HL-60 (cell line): ENCODE data around the gene TMEFF1.

Experiments used
- DNase-seq, 2 experiments: peaks; one replicate each; pipeline ENCODE4 v3.0.0-alpha.2; 2010 to 2020; ENCODE audit warnings: low read depth in 1 of 2, low spot score in 1 of 2
- H3K27ac ChIP-seq: fragments of 250-450 bp; sonication (Bioruptor Pico); replicated peaks from 2 replicates; pipeline ENCODE4 v1.5.1; 2020; ENCODE audit warnings: mild to moderate bottlenecking, moderate library complexity
- H3K27me3 ChIP-seq: fragments of 250-450 bp; sonication (Bioruptor Pico); 2 replicates; pipeline ENCODE4 v1.5.1; 2021; ENCODE audit warnings: mild to moderate bottlenecking, moderate library complexity; ENCODE audit not compliant: insufficient read depth, poor library complexity, severe bottlenecking
- H3K4me3 ChIP-seq: replicated peaks from 2 replicates; pipeline ENCODE4 v1.5.1; 2011; ENCODE audit warnings: mild to moderate bottlenecking, control low read depth, low read length; ENCODE audit not compliant: insufficient read depth
- GABPA ChIP-seq: IDR thresholded peaks from 2 replicates; pipeline ENCODE4 v1.6.1; 2012; ENCODE audit warnings: low read depth
- POLR2AphosphoS5 ChIP-seq: IDR thresholded peaks from 2 replicates; pipeline ENCODE4 v1.6.1; 2012; ENCODE audit warnings: low read depth
- SPI1 ChIP-seq: IDR thresholded peaks from 2 replicates; pipeline ENCODE4 v1.6.1; 2012; ENCODE audit warnings: low read depth, mild to moderate bottlenecking, borderline replicate concordance
- TF ChIP-seq, protein P1 (sequence below): IDR thresholded peaks from 2 replicates; pipeline ENCODE4 v1.6.1; 2012; ENCODE audit warnings: low read depth; ENCODE audit not compliant: insufficient replicate concordance
- TF ChIP-seq, protein P2 (sequence below): IDR thresholded peaks from one replicate; pipeline ENCODE4 v1.5.1; 2011; ENCODE audit warnings: low read length, control low read depth, inconsistent platforms; ENCODE audit not compliant: insufficient read depth

TMEFF1 gene

DNA sequence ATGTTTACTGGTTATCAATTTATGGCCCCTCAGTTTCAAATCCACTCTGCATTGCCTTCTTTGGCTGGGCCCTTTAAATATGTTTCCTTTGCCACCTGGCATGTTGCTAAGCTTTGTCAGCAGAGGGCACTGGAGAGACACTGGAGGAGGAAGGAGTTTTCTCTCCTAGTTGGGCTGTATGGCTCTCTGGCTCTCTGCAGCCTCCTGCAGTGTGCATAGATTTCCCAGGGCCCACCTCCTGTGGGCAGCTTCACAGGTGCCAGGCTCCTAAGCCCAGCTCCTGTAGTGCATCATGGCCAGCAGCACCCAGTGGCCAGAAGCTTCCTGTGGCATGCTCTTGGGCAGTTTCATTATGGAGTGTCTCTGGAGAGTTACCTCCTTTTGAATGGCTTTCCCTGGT, 128.3 kb downstream of the TMEFF1 start:
- Histone ChIP-seq H3K27me3 (no peaks in the 10 kb centered on the region), H3K4me3 (no peak overlapping the region), H3K27ac (no peak overlapping the region)
- peak in 1 of 2 experiments; percentile 69 for DNase-seq
- TF ChIP-seq POLR2AphosphoS5 = no peak
- no peak for TF ChIP-seq SPI1
- no peak for TF ChIP-seq GABPA
- TF ChIP-seq, protein P1, sequence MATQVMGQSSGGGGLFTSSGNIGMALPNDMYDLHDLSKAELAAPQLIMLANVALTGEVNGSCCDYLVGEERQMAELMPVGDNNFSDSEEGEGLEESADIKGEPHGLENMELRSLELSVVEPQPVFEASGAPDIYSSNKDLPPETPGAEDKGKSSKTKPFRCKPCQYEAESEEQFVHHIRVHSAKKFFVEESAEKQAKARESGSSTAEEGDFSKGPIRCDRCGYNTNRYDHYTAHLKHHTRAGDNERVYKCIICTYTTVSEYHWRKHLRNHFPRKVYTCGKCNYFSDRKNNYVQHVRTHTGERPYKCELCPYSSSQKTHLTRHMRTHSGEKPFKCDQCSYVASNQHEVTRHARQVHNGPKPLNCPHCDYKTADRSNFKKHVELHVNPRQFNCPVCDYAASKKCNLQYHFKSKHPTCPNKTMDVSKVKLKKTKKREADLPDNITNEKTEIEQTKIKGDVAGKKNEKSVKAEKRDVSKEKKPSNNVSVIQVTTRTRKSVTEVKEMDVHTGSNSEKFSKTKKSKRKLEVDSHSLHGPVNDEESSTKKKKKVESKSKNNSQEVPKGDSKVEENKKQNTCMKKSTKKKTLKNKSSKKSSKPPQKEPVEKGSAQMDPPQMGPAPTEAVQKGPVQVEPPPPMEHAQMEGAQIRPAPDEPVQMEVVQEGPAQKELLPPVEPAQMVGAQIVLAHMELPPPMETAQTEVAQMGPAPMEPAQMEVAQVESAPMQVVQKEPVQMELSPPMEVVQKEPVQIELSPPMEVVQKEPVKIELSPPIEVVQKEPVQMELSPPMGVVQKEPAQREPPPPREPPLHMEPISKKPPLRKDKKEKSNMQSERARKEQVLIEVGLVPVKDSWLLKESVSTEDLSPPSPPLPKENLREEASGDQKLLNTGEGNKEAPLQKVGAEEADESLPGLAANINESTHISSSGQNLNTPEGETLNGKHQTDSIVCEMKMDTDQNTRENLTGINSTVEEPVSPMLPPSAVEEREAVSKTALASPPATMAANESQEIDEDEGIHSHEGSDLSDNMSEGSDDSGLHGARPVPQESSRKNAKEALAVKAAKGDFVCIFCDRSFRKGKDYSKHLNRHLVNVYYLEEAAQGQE = no peak
- TF ChIP-seq, protein P2, sequence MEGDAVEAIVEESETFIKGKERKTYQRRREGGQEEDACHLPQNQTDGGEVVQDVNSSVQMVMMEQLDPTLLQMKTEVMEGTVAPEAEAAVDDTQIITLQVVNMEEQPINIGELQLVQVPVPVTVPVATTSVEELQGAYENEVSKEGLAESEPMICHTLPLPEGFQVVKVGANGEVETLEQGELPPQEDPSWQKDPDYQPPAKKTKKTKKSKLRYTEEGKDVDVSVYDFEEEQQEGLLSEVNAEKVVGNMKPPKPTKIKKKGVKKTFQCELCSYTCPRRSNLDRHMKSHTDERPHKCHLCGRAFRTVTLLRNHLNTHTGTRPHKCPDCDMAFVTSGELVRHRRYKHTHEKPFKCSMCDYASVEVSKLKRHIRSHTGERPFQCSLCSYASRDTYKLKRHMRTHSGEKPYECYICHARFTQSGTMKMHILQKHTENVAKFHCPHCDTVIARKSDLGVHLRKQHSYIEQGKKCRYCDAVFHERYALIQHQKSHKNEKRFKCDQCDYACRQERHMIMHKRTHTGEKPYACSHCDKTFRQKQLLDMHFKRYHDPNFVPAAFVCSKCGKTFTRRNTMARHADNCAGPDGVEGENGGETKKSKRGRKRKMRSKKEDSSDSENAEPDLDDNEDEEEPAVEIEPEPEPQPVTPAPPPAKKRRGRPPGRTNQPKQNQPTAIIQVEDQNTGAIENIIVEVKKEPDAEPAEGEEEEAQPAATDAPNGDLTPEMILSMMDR = peak; percentile 72

DNA sequence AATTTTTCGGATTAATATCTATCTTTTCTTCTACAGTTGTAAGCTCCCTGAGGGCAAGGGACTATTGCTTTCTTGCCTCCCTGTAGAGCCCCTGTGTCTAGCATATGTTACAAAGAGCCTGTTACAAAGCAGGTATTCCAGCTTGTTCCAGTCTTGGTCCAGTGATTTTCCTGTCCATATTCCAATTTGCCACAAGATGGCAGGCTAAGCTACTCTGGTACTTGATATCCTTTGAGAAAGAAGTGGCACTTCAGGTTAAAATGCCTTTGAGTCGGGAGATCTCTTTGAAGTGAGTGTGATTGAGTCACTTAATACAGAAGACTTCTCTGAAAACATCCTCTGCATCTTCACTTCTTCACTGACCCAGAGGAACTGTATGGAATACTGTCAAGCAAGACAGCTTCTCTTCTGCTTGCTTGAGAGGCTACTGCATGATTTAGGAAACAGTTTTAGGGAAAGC, 129.4 kb downstream of the TMEFF1 start:
- no peak overlapping the region for H3K4me3 ChIP-seq
- DNase-seq = peak in 1 of 2 experiments; percentile 24
- no peak for TF ChIP-seq POLR2AphosphoS5
- H3K27ac ChIP-seq = no peak overlapping the region
- H3K27me3 ChIP-seq = no peaks in the 10 kb centered on the region

DNA sequence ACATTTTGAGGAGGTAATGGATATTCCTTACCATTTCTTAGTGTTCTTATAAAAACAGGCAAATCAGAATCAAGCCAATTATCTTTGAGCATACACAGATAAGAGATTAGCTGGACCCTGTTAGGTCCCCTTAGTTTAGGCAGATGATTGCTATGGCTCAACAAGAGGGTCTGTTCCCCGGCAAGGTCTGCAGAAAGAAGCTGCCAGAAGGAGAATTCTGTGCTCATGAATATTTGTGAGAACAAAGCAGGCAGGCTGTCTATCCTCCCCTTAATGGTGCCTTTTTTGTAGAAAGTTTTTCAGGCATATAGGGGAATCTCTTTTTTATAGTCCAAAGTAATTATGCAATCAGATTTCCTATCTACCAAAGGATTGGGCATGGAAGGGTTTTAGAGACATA, 132.5 kb downstream of the TMEFF1 start:
- Histone ChIP-seq H3K4me3 (no peak overlapping the region), H3K27ac (no peak overlapping the region), H3K27me3 (no peaks in the 10 kb centered on the region)
- TF ChIP-seq POLR2AphosphoS5 (no peak), GABPA (no peak)
- no peak for DNase-seq

DNA sequence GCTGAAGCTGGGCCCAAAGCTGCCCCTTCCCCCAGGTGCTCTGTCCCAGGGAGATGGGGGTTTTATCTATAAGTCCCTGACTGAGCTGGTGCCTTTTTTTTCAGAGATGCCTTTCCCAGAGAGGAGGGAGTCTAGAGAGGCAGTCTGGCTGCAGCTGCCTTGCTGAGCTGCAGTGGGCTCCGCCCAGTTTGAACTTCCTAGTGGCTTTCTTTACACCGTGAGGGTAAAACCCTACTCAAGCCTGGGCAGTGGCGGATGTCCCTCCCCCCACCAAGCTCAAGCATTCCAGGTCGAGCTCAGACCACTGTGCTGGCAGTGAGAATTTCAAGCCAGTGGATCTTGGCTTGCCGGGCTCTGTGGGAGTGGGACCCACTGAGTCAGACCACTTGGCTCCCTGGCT, 146.2 kb downstream of the TMEFF1 start:
- no peak for DNase-seq
- no peak overlapping the region for H3K4me3 ChIP-seq
- no peaks in the 10 kb centered on the region for H3K27me3 ChIP-seq
- TF ChIP-seq POLR2AphosphoS5 = no peak
- TF ChIP-seq GABPA = no peak
- TF ChIP-seq SPI1 = no peak
- TF ChIP-seq, protein P1 = no peak
- TF ChIP-seq, protein P2 = no peak
- H3K27ac ChIP-seq = no peak overlapping the region

DNA sequence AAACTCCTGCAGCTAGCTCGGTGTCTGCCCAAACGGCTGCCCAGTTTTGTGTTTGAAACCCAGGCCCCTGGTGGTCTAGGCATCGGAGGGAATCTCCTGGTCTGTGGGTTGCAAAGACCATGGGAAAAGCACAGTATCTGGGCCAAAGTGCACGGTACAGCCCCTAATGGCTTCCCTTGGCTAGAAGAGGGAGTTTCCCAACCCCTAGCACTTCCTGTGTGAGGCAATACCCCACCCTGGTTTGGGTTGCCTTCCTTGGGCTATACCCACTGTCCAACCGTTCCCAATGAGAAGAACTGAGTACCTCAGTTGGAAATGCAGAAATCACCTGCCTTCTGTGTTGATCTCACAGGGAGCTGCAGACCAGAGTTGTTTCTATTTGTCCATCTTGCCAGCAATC, 146.7 kb downstream of the TMEFF1 start:
- no peak overlapping the region for H3K27ac ChIP-seq
- no peak overlapping the region for H3K4me3 ChIP-seq
- no peak for TF ChIP-seq POLR2AphosphoS5
- TF ChIP-seq, protein P1 = no peak
- no peak for TF ChIP-seq SPI1
- peak; percentile 31; the same call in 1 of the 2 replicates for TF ChIP-seq GABPA
- DNase-seq = peak in 1 of 2 experiments; percentile 45
- H3K27me3 ChIP-seq = no peaks in the 10 kb centered on the region
